HepG2 (cell line): ENCODE data around the gene DNAJC5. TPM values are rescaled to one million over a fixed set of nuclear protein-coding genes. Genes with fewer than 3 reads are reported as not detected.
A peak's percentile ranks its signal among the peaks of the same experiment; 100 is the strongest.

ENCODE experiments used
- CC2D1A ChIP-seq: sonication (generic); formaldehyde crosslinking; IDR thresholded peaks from 2 replicates; pipeline ENCODE4 v1.8.1; 2023; ENCODE audit warnings: mild to moderate bottlenecking, missing genetic modification reagents
- KLF16 ChIP-seq, 2 experiments: sonication (generic) in 1 of 2; formaldehyde crosslinking in 1 of 2; IDR thresholded peaks; 2 replicates each; pipeline versions ENCODE4 v1.6.1 to v1.8.0; 2016 to 2023; ENCODE audit warnings: missing genetic modification reagents in 2 of 2, missing compliant biosample characterization in 1 of 2
- MIXL1 ChIP-seq: IDR thresholded peaks from 2 replicates; pipeline ENCODE4 v1.6.1; 2016
- POLR2AphosphoS2 ChIP-seq: IDR thresholded peaks from 2 replicates; pipeline ENCODE4 v1.6.1; 2011; ENCODE audit warnings: low read depth, low read length, improper control_type of control experiment
- RERE ChIP-seq: IDR thresholded peaks from 2 replicates; pipeline ENCODE4 v1.6.1; 2016; ENCODE audit warnings: low read depth, missing genetic modification reagents, missing compliant biosample characterization
- SOX5 ChIP-seq: IDR thresholded peaks from 2 replicates; pipeline ENCODE4 v1.6.1; 2016; ENCODE audit warnings: borderline replicate concordance
- ZNF34 ChIP-seq: sonication (generic); formaldehyde crosslinking; IDR thresholded peaks from 2 replicates; pipeline ENCODE4 v1.4.0; 2020; ENCODE audit warnings: mild to moderate bottlenecking, missing genetic modification reagents, borderline replicate concordance
- ZNF547 ChIP-seq: sonication (generic); formaldehyde crosslinking; IDR thresholded peaks from 2 replicates; pipeline ENCODE4 v1.5.1; 2020; ENCODE audit warnings: mild to moderate bottlenecking, missing genetic modification reagents
- ZNF569 ChIP-seq: sonication (generic); formaldehyde crosslinking; IDR thresholded peaks from 2 replicates; pipeline ENCODE4 v1.5.0; 2020; ENCODE audit warnings: mild to moderate bottlenecking, missing genetic modification reagents, moderate library complexity, borderline replicate concordance
- polyA plus RNA-seq, 8 experiments: library from polyadenylated mRNA; depleted of rRNA in 3 of 8; stranded (reverse) in 7 of 8; unstranded in 1 of 8; fragments of >200 nt; fragmentation: Illumina TruSeq in 4 of 8; extraction: Trizol in 4 of 8; gene quantifications; 2 replicates each; pipeline versions ENCODE4 v1.2.1 to v1.2.3, GENCODE V29; 2011 to 2016; ENCODE audit warnings: low read depth in 4 of 8, missing spikeins in 1 of 8, mixed read lengths in 1 of 8; ENCODE audit not compliant: insufficient read depth in 1 of 8
- total RNA-seq, 5 experiments: library from RNA; depleted of rRNA; stranded (reverse); fragments of >200 nt; fragmentation: Illumina TruSeq; extraction: Trizol; gene quantifications; 2 replicates each; pipeline ENCODE4 v1.2.3, GENCODE V29; 2016; ENCODE audit warnings: low read depth in 1 of 5
- TF ChIP-seq, protein P1 (sequence below): sonication (generic); formaldehyde crosslinking; IDR thresholded peaks from 2 replicates; pipeline ENCODE4 v1.4.0; 2020; ENCODE audit warnings: mild to moderate bottlenecking, missing genetic modification reagents
- TF ChIP-seq, protein P2 (sequence below): sonication (generic); formaldehyde crosslinking; IDR thresholded peaks from 2 replicates; pipeline ENCODE4 v1.5.1; 2020; ENCODE audit warnings: mild to moderate bottlenecking, missing genetic modification reagents, moderate library complexity
- TF ChIP-seq, protein P3 (sequence below): sonication (generic); formaldehyde crosslinking; IDR thresholded peaks from 2 replicates; pipeline ENCODE4 v1.8.0; 2022; ENCODE audit warnings: mild to moderate bottlenecking, missing genetic modification reagents
- TF ChIP-seq, protein P4 (sequence below): sonication (generic); formaldehyde crosslinking; IDR thresholded peaks from 2 replicates; pipeline ENCODE4 v1.5.1; 2020; ENCODE audit warnings: mild to moderate bottlenecking, moderate library complexity, missing genetic modification reagents

DNAJC5 gene
- total and polyA plus RNA-seq, 2 of the 13 experiments (the other 11 are each of a cell fraction or from before 2014, with no cell fraction given), result 42.8 to 64.5 TPM

DNA sequence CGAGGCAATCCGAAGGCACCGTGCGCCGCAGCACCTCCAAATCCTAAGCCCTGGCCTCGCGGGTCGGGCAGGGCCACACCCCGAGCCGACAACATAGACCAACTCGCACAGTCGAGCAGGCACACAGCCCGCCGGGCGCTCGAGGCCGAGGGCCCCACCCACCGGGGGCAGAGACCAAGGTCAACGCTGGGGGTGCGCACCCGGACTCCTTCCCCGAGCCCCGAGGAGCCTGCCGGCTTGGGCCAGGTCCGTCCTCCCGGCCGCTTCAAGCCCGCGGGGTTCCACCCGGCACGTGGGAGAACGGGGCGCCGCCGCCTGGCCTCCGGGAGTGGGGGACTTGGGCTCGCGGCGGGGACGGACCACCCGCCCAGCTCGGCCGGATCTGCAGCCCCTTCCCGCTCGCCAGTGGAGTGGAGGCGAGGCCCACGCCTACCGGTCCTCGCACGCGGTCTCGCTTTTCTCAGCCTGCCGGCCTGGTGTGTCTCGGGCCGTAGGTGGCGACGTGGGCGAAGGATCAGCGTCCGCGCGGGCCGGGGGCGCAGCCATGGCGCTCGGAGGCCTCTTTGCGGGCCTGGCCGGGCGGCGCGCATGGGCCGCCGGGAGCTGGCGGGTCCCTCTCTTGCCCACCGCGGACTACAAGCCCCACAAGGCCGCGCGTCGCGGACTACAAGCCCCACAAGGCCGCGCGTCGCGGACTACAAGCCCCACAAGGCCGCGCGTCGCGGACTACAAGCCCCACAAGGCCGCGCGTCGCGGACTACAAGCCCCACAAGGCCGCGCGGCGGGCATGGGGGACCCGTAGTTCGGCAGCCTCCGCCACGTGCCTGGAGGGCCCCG, 61.1 kb downstream of the DNAJC5 start, which contains the start of gene UCKL1 (continued):
- TF ChIP-seq, protein P1, sequence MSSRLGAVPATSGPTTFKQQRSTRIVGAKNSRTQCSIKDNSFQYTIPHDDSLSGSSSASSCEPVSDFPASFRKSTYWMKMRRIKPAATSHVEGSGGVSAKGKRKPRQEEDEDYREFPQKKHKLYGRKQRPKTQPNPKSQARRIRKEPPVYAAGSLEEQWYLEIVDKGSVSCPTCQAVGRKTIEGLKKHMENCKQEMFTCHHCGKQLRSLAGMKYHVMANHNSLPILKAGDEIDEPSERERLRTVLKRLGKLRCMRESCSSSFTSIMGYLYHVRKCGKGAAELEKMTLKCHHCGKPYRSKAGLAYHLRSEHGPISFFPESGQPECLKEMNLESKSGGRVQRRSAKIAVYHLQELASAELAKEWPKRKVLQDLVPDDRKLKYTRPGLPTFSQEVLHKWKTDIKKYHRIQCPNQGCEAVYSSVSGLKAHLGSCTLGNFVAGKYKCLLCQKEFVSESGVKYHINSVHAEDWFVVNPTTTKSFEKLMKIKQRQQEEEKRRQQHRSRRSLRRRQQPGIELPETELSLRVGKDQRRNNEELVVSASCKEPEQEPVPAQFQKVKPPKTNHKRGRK (CRISPR knock-in tag), result 0 out of 2 replicates have a peak, but pooled peaks have one; percentile 81
- TF ChIP-seq RERE, result peak; percentile 44
- peak; percentile 89 for TF ChIP-seq POLR2AphosphoS2
- TF ChIP-seq, protein P2, sequence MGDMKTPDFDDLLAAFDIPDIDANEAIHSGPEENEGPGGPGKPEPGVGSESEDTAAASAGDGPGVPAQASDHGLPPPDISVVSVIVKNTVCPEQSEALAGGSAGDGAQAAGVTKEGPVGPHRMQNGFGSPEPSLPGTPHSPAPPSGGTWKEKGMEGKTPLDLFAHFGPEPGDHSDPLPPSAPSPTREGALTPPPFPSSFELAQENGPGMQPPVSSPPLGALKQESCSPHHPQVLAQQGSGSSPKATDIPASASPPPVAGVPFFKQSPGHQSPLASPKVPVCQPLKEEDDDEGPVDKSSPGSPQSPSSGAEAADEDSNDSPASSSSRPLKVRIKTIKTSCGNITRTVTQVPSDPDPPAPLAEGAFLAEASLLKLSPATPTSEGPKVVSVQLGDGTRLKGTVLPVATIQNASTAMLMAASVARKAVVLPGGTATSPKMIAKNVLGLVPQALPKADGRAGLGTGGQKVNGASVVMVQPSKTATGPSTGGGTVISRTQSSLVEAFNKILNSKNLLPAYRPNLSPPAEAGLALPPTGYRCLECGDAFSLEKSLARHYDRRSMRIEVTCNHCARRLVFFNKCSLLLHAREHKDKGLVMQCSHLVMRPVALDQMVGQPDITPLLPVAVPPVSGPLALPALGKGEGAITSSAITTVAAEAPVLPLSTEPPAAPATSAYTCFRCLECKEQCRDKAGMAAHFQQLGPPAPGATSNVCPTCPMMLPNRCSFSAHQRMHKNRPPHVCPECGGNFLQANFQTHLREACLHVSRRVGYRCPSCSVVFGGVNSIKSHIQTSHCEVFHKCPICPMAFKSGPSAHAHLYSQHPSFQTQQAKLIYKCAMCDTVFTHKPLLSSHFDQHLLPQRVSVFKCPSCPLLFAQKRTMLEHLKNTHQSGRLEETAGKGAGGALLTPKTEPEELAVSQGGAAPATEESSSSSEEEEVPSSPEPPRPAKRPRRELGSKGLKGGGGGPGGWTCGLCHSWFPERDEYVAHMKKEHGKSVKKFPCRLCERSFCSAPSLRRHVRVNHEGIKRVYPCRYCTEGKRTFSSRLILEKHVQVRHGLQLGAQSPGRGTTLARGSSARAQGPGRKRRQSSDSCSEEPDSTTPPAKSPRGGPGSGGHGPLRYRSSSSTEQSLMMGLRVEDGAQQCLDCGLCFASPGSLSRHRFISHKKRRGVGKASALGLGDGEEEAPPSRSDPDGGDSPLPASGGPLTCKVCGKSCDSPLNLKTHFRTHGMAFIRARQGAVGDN (CRISPR knock-in tag), result peak; percentile 97
- TF ChIP-seq ZNF34 (CRISPR knock-in tag), result peak; percentile 100
- TF ChIP-seq CC2D1A, result peak; percentile 14; the same call in 1 of the 2 replicates
- TF ChIP-seq KLF16 (CRISPR knock-in tag; IDR thresholded peaks at IDR 0.05), result peak; percentile 78 to 99; a peak in 3 of 4 replicates
- TF ChIP-seq, protein P3, sequence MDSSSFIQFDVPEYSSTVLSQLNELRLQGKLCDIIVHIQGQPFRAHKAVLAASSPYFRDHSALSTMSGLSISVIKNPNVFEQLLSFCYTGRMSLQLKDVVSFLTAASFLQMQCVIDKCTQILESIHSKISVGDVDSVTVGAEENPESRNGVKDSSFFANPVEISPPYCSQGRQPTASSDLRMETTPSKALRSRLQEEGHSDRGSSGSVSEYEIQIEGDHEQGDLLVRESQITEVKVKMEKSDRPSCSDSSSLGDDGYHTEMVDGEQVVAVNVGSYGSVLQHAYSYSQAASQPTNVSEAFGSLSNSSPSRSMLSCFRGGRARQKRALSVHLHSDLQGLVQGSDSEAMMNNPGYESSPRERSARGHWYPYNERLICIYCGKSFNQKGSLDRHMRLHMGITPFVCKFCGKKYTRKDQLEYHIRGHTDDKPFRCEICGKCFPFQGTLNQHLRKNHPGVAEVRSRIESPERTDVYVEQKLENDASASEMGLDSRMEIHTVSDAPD, result peak; percentile 92
- TF ChIP-seq SOX5 (CRISPR knock-in tag), result peak; percentile 62
- peak; percentile 81 for TF ChIP-seq MIXL1 (CRISPR knock-in tag)
- TF ChIP-seq, protein P4, sequence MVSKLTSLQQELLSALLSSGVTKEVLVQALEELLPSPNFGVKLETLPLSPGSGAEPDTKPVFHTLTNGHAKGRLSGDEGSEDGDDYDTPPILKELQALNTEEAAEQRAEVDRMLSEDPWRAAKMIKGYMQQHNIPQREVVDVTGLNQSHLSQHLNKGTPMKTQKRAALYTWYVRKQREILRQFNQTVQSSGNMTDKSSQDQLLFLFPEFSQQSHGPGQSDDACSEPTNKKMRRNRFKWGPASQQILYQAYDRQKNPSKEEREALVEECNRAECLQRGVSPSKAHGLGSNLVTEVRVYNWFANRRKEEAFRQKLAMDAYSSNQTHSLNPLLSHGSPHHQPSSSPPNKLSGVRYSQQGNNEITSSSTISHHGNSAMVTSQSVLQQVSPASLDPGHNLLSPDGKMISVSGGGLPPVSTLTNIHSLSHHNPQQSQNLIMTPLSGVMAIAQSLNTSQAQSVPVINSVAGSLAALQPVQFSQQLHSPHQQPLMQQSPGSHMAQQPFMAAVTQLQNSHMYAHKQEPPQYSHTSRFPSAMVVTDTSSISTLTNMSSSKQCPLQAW (CRISPR knock-in tag), result peak; percentile 85
- TF ChIP-seq ZNF547 (CRISPR knock-in tag), result peak; percentile 99
- TF ChIP-seq ZNF569 (CRISPR knock-in tag), result peak; percentile 99
